ENCODE measurements around the gene KRTAP26-1. TPM values are rescaled to one million over a fixed set of nuclear protein-coding genes. Genes with fewer than 3 reads are reported as not detected.

The KRTAP26-1 gene, protein sequence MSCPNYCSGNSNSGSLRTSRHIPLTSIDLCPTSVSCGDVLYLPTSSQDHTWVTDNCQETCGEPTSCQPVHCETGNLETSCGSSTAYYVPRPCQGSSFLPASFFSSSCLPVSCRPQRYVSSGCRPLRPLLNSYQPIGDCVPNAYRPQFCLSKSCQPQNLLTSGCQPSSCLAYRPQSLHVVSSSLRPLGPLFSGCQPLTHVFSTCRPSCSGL
- total RNA-seq: not detected

DNA sequence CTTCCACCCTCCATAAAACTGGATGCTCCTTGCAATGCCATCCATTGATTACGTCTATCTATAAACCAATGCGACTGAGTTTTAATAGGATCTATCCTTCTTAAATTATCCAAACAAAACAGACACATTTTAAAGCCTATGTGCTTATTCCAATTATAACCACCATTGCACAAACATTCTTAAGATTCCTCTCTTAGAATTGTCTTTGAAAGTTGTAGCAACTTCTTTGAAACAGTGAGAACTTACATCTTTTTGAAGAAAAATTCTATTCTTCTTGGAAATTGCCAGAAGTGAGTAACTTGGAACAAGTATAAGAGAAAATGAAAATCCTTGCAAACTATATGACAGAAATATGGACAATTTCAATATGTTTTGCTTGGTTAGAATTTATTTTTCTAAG, at the start of gene KRTAP26-1:
Gene KRTAP26-1, minus strand, starts transcription at position 101 of the 400 bp plus-strand sequence. CDS start 280 bp downstream, outside the sequence.
- Histone ChIP-seq H3K4me1 (no peaks in the 10 kb centered on the region), H3K9me3 (no peaks in the 10 kb centered on the region), H3K36me3 (replicated peaks in 1 of 2; ENCODE audit: insufficient read depth in 1 of 2, low read depth in 2 of 2) (no peaks in the 10 kb centered on the region), H3K4me3 (no peak within 1 kb of the TSS), H3K27me3 (no peaks in the 10 kb centered on the region), H3K27ac (no peak within 1 kb of the TSS)
- intact Hi-C loops (cut with DNase I): no loop called here
- WGBS, 2 donors: 91% methylated on average over 2 of the region's 2 CpGs
- DNase-seq (no peak), ATAC-seq (no peak)
- TF ChIP-seq POLR2A (IDR thresholded peaks at IDR 0.05): no peak
- TF ChIP-seq, protein P1, sequence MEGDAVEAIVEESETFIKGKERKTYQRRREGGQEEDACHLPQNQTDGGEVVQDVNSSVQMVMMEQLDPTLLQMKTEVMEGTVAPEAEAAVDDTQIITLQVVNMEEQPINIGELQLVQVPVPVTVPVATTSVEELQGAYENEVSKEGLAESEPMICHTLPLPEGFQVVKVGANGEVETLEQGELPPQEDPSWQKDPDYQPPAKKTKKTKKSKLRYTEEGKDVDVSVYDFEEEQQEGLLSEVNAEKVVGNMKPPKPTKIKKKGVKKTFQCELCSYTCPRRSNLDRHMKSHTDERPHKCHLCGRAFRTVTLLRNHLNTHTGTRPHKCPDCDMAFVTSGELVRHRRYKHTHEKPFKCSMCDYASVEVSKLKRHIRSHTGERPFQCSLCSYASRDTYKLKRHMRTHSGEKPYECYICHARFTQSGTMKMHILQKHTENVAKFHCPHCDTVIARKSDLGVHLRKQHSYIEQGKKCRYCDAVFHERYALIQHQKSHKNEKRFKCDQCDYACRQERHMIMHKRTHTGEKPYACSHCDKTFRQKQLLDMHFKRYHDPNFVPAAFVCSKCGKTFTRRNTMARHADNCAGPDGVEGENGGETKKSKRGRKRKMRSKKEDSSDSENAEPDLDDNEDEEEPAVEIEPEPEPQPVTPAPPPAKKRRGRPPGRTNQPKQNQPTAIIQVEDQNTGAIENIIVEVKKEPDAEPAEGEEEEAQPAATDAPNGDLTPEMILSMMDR (IDR thresholded peaks at IDR 0.05): no peak

DNA sequence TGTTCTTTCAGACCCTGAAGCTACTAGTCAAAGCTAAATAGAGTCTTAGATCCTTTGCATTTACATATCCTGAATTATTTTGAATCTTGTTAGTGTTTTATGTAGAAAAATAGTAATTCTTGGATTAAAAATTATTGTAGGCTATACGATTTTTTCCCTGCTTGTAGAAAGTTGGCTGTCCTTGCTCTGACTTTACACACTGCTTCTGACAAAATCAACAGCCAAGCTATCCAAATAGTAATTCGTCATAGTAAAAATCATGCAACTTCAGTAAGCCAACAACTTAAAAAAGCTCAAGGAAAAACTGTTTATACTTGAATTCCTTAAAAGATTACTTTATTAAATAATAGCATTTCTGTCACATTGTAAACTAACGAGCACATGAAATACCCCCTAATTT, 35.8 kb upstream of the KRTAP26-1 start:
- intact Hi-C loops (cut with DNase I): no loop called here
- WGBS, 2 donors: 30 to 40% methylated on average over 3 of the region's 3 CpGs
- Histone ChIP-seq H3K27ac (no peak overlapping the region), H3K9me3 (no peaks in the 10 kb centered on the region), H3K27me3 (no peaks in the 10 kb centered on the region), H3K4me3 (no peak overlapping the region), H3K36me3 (replicated peaks in 1 of 2; ENCODE audit: insufficient read depth in 1 of 2, low read depth in 2 of 2) (no peaks in the 10 kb centered on the region), H3K4me1 (no peaks in the 10 kb centered on the region)
- DNase-seq: no peak
- TF ChIP-seq, protein P1 (IDR thresholded peaks at IDR 0.05): no peak
- TF ChIP-seq POLR2A (IDR thresholded peaks at IDR 0.05): no peak
- ATAC-seq: no peak

DNA sequence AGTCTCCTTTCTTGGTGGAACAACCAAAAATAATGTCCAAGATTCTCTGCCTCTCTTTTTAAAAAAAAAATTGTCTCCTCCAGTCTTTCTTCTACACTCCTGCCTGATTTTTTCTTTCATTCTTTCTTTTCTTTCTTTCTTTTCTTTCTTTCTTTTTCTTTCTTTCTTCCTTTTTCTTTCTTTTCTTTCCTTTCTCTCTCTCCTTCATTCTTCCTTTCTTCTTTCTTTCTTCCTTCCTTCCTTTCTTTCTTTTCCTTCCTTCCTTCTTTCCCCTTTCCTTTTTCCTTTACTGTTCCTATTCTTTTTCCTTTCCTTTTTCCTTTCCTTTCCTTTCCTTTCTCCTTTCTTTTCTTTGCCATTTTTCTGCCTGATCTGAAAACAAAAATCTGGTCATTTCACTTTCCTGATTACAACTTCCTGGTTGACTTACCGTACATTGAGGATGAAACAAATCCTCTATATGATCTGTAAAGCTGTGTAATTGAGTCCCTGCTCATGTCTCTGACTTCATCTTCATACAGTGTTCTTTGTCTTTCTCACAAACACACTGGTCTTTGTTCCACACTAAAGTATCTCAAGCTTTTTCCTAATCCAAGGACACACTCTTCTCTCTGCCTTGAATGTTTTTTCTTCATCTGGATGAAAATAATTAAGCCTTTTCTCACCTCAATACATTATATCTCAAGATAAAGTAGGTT, 34.3 kb upstream of the KRTAP26-1 start:
- Histone ChIP-seq H3K4me1 (no peaks in the 10 kb centered on the region), H3K9me3 (no peaks in the 10 kb centered on the region), H3K27ac (no peak overlapping the region), H3K4me3 (no peak overlapping the region), H3K36me3 (replicated peaks in 1 of 2; ENCODE audit: insufficient read depth in 1 of 2, low read depth in 2 of 2) (no peaks in the 10 kb centered on the region), H3K27me3 (no peaks in the 10 kb centered on the region)
- no peak for TF ChIP-seq POLR2A (IDR thresholded peaks at IDR 0.05)
- TF ChIP-seq, protein P1 (IDR thresholded peaks at IDR 0.05): no peak
- intact Hi-C loops (cut with DNase I): no loop called here
- 46 to 51% methylated on average over 1 of the region's 1 CpG for WGBS, 2 donors
- no peak for DNase-seq
- ATAC-seq: no peak

DNA sequence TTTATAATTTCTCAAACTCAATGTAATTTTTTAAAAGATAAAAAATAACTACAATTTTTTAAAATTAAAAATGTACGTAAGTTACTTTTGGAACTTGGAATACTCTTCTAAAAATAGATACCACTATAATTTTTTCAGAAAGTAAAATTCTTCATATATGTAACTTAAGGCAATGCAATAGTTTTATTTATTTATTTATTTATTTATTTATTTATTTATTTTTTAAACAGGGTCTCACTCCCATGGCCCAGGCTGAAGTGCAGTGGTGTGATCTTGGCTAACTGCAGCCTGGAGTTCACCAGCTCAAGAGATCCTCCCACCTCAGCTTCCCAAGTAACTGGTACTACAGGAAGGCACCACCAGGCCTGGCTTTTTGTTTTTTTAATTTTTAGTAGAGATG, 31.4 kb upstream of the KRTAP26-1 start:
- H3K4me1 ChIP-seq: no peaks in the 10 kb centered on the region
- H3K36me3 ChIP-seq (replicated peaks in 1 of 2; ENCODE audit: insufficient read depth in 1 of 2, low read depth in 2 of 2): no peaks in the 10 kb centered on the region
- 95 to 96% methylated on average over 1 of the region's 1 CpG for WGBS, 2 donors
- no peaks in the 10 kb centered on the region for H3K27me3 ChIP-seq
- H3K27ac ChIP-seq: no peak overlapping the region
- no peak overlapping the region for H3K4me3 ChIP-seq
- DNase-seq (no peak), ATAC-seq (no peak)
- intact Hi-C loops (cut with DNase I): no loop called here
- no peak for TF ChIP-seq POLR2A (IDR thresholded peaks at IDR 0.05)
- TF ChIP-seq, protein P1 (IDR thresholded peaks at IDR 0.05): no peak
- H3K9me3 ChIP-seq: no peaks in the 10 kb centered on the region

DNA sequence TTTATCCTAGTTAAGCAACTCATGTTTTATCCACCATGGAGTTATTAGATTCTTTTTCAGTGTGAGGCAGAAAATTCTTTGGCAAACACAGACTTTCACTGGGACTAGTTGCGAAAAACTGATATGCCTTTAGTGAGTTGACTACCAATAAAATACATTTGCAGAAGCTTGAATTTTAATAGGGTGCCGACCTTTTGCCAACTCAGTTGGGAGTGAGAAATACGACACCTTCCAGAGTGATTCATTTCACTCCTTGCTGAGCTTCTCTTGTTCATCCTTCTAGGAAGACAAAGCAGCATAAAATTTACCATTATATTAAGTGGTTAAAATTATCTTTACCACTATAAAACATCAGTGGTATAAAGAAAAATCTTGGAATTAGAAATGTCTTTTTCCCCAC, 29.5 kb upstream of the KRTAP26-1 start:
- H3K4me3 ChIP-seq: no peak overlapping the region
- no peaks in the 10 kb centered on the region for H3K27me3 ChIP-seq
- no peaks in the 10 kb centered on the region for H3K4me1 ChIP-seq
- no peak for TF ChIP-seq POLR2A (IDR thresholded peaks at IDR 0.05)
- TF ChIP-seq, protein P1 (IDR thresholded peaks at IDR 0.05): no peak
- ATAC-seq: no peak
- no peak overlapping the region for H3K27ac ChIP-seq
- WGBS, 2 donors: 39 to 43% methylated on average over 3 of the region's 3 CpGs
- no peaks in the 10 kb centered on the region for H3K36me3 ChIP-seq (replicated peaks in 1 of 2; ENCODE audit: insufficient read depth in 1 of 2, low read depth in 2 of 2)
- intact Hi-C loops (cut with DNase I): no loop called here
- no peaks in the 10 kb centered on the region for H3K9me3 ChIP-seq
- DNase-seq: no peak
